HG03469 (cell line): ENCODE measurements around the gene NT5C3A.
"Not testable (repeated sequence)": the region's sequence is repeated elsewhere in the genome, so short reads cannot be mapped to it uniquely, and the experiment has no call there.

ENCODE experiments used
- ATAC-seq: cut with Tn5 transposase; IDR thresholded peaks from one replicate; pipeline ENCODE4 v1.9.1; 2021; ENCODE audit warnings: mild to moderate bottlenecking, moderate library complexity, moderate number of reproducible peaks; ENCODE audit not compliant: unreplicated experiment

The NT5C3A gene

DNA sequence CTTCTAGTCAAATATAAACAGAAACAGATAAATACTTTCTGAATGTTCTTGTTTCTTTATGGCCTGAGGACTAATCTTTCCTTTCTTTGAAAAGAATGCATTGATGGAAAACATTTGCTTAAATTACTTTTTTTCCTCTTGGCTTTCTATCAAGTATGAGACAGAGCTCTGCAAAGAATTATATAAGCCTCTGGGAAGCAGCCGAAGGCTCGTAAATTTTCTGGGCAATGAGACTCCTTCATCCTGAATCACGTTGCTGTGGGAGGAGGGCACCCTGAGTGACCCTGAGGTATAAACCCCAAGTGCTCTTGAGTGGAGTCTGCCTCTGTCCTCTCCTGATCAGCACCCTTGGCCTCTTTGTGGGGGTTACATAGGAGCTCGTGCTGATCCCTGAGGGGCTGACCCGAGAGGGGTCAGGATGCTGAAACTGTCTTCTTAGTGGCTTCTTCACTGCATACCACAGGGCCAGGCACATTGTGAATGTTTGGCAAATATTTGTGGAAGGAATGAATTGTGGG, 71.4 kb downstream of the NT5C3A start:
- not testable (repeated sequence) for ATAC-seq

DNA sequence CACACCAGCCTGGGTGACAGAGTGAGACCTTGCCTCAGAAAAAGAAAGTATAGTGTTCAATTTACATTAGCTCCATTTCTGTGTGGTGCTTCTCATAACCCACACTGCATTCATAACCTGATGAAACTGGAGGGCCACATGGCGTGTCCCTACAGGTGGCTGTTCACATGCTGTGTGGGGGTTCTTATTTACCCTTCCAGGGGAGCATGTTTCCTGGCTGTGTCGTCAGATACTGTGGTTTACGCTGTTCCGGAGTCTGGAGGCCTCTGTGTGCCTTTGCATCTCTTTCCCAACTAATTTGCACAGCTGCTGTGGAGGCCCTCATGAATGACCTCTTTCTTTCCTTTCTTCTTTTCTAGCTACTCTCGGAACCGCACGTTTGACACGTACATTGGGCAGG, 74.4 kb downstream of the NT5C3A start:
- ATAC-seq: not testable (repeated sequence)

DNA sequence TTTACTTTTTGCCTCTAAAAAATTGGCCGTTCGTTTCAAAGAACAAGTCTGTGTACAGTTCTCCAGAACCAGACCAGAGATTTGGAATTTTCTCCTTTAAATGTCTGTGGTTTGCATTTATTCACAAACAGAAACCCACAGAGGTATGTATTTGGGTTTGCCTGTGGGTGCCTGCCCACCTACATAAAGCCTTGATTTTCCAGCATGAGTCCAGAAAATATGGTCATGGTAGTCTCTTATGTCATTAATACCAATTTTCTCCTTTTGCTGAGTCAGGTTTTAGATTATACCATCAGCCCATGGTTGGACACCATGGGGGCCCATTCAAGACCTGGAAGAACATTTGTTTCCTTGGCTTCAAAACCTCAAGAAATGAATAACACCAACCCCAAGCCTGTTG, 82.7 kb downstream of the NT5C3A start:
- ATAC-seq: not testable (repeated sequence)

DNA sequence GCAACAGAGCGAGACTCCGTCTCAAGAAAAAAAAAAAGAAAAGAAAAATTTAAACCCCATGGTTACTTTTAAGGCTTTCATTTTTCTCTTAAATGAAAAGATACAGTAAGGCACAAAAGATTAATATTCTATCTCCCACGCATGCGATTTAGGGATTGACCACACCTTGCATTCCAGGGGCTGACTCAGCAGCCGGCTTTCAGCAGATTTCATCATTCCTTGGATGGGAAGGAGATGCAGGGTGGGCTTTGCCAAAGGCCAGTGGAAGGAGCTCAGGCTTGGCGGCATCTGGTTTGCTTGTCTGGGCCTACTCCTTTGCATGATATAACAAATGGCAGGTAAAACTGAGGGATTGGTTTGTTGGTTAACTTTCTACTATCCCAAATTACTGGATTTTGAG, 83.3 kb downstream of the NT5C3A start:
- ATAC-seq: not testable (repeated sequence)

DNA sequence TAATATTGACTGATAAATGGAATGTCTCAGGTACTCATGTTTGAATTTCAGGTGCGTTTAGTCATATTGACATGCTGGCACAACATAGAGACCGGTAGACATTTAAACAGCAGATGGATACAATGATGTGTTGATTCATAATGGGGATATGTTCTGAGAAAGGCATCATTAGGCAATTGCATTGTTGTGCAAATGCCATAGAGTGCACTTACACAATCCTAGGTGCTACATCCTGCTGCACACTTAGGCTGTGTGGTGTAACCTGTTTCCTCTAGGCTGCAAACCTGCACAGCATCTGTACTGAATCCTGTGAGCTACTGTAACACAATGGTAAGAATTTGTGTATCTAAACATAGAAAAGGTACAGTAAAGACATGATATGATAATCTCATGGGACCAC, 85.4 kb downstream of the NT5C3A start:
- not testable (repeated sequence) for ATAC-seq

DNA sequence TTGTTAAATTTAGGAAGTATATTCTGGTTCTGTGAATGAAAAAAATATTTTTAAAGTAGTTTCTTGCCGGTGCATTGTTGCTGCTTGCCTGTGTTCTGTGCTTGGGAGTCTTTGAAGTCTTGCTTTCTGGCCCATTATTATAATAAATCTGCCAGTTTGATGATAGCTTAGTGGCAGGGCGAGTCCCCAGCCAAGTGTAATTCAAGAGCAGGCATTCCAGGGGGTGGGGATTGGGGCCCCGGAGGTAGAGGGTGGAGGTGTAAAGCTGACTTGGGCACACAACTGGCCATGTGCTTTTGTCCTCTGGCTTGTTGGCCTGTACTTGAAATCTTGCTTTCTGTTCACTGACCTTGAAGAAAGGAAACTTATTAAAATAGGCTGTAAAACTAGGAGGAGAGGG, 90.6 kb downstream of the NT5C3A start:
- ATAC-seq: not testable (repeated sequence)

DNA sequence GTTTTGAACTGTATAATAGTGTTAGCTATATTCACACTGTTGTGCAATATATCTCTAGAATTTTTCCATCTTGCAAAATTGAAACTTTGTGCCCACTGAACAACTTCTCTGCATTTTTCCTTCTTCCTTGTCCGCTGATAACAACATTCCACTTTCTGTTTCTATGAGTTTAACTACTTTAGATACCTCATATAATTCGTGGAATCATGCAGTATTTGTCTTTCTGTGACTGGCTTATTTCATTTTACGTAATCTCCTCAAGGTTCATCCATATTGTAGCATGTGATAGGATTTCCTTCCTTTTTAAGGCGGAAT, 95.4 kb downstream of the NT5C3A start:
- not testable (repeated sequence) for ATAC-seq

DNA sequence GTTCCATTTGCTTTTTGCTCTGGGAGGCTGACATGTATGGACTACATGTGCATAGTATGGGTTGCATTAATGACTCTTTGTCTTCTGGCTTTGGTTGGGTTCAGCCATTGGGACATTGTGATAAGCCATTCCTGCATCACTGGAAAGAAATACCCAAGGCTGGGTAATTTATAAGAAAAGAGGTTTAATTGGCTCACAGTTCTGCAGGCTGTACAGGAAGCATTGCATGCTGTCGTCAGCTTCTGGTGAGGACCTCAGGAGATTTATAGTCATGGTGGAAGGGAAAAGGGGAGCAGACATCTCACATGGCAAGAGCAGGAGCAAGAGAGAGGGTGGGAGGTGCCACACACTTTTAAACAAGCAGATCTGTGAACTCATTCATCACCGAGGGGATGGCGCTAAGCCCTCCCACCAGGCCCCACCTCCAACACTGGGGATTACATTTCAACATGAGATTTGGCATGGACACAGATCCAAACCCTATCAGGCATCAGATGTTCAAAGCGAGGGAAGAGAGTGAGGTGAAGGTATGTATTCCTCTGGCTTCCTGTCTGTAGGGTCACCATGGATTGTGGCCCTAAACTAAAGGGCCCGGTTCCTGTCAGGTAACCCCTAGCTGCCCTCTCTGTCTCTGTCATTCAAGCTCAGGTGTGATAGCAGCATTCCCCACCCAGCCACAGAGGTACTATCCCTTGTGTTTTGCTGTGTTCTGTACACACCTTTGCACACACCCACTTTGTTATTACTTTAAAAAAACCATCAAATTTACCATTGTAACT, 95.9 kb downstream of the NT5C3A start:
- not testable (repeated sequence) for ATAC-seq

DNA sequence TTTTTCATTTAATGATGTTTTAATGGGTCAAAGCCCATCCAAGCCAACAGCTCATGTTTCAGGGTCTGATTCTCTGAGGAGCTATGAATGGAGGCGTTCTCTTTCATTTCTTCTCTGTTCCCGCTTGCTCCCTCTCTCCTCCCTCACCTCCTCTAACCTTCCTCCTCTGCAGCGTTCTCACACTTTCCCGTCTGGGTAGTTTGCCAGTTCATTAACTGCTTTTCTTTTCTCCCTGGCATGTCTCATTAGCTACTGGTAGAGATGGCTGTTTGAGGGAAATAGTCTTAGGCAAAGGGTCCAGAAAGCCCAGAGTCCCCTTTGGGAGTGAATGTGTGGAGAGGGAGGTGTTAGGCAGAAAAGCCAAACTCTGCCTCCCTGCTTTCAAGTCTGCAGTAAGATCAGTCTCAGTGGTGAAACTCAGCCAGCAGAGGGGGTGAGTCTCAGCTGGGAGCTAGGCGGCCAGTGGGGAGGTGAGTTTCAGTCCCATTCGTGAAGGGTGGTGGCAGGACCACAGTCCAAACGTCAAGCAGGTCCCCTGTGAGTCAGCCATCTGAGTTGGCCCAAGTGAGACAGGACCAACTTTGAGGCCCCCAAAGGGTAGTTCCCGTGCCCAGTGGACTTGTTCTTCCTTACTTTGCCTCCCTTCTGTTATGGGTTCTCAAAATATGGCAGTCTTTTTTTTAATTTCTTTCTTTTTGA, 98.0 kb downstream of the NT5C3A start:
- ATAC-seq: peak; percentile 95
